Amniotic epithelial cell (primary cell): Measurements from ENCODE around the gene PTBP2.
"Not testable (repeated sequence)": the region's sequence is repeated elsewhere in the genome, so short reads cannot be mapped to it uniquely, and the experiment has no call there.

Source experiments
- DNase-seq: peaks from one replicate; pipeline ENCODE4 v3.0.0-alpha.2; 2010; ENCODE audit warnings: low read depth

The PTBP2 gene

DNA sequence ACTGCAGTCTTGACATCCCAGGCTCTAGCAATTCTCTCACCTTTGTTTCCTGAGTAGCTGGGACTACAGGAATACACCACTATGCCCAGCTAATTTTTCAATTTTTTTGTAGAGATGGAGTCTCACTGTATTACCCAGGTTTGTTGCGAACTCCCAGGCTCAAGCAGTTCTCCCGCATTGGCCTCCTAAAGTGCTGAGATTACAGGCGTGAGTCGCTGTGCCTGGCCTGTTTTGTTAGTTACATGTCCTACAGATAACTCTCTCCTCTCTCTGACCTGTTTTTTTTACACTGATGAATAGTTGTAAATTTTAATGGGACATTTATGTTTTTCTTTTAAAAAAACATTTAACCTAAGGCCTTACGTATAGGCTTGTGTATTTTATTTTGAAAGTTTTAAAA is 19.8 kb downstream of the PTBP2 start:
- DNase-seq: peak; percentile 45

GRCh38 chr1:96746440-96747420 is 25.1 kb downstream of the PTBP2 start:
- no peak for DNase-seq

- no peak for DNase-seq
Measured at GRCh38 chr1:96747565-96747964, 26.0 kb downstream of the PTBP2 start.

- DNase-seq: no peak
Measured at GRCh38 chr1:96748078-96748477, 26.5 kb downstream of the PTBP2 start.

- DNase-seq: peak; percentile 24
Measured at GRCh38 chr1:96749618-96750017, 28.0 kb downstream of the PTBP2 start.

DNA sequence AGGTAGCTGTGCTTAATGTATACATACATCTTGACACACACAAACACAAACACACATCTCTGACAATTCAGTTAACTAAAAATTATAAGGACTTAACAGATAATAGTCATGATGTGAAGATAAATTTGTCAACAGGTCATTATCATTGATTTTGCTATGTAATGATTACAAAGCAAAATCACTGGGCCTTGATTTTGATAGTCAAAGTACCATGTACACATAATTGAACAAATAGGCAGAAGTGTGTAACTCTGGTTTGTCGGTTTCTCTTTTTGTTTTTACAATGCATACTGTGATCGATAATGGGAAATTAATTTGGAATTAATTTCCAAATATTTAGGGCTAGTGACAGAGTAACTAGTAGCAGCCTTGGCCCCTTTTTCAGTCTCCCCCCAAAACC is 30.8 kb downstream of the PTBP2 start:
- no peak for DNase-seq

DNA sequence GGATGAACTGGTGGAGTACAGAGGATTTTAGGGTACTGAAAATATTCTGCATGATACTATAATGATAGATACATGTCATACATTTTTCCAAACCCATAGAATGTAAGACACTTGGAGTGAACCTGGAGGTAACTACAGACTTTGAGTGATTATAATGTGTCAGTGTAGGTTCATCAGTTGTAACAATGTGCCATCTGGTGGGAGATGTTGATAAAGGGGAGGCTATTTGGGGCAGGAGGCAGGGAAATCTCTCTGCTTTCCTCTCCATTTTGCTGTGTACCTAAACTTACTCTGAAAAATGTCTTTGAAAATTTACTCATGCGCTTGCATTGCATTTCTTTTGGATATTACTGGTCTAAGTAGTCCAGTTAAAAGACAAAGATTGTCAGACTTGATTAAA is 35.2 kb downstream of the PTBP2 start:
- DNase-seq: no peak

- not testable (repeated sequence) for DNase-seq
Measured at GRCh38 chr1:96762586-96762985, 41.0 kb downstream of the PTBP2 start.

GRCh38 chr1:96763514-96763913 is 41.9 kb downstream of the PTBP2 start:
- DNase-seq: no peak

DNA sequence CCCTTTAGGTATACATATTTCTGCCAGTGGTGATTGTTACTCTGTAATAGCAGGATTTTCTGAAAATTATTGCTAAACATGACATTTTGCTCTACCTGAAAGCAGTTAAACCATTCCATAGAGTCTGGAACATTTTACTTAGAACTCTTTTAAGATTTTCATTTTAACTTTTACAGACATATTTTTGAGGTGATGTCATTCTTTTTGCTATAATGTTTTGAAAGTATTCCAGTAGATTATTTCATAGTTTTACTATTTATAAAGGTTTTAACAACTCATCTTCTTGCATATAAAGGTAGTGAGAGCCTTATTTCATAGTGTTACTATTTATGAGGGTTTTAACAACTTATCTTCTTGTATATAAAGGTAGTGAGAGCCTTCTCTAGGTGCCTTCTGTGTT is 42.9 kb downstream of the PTBP2 start:
- DNase-seq: no peak

- peak; percentile 50 for DNase-seq
Measured at GRCh38 chr1:96771847-96772246, 50.3 kb downstream of the PTBP2 start.

DNA sequence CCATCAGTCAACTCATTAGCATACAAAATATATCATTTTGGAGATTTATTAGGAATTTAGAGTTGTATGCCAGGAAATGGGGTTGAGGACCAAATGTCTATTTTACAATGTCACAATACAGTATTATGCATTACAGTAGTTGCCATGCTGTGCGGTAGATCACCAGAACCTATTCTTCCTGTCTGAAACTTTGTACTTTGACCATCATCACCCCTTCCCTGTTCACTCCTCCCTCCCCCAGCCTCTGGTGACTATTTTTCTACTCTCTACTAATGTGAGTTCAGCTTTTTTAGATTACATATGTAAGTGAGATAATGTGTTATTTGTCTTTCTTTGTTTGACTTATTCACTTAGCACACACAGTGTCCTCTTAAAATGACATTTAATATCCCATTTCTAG is 50.8 kb downstream of the PTBP2 start:
- no peak for DNase-seq

DNA sequence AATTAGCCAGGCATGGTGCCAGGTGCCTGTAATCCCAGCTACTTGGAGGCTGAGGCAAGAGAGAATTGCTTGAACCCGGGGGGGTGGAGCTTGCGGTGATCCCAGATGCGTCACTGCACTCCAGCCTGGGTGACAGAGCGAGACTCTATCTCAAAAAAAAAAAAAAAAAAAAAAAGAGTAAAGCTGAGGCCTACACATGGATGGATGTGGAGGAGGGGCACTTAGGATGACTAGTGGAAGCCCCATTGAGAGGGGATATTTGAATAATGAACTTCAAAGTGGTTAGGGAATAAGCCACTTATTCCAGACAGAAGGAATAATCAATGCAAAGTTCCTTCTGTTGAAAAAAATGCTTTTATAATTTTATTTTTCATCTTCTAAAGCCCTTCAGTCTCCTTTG is 51.4 kb downstream of the PTBP2 start:
- no peak for DNase-seq

GRCh38 chr1:96782206-96782605 is 60.6 kb downstream of the PTBP2 start:
- DNase-seq: peak; percentile 8

DNA sequence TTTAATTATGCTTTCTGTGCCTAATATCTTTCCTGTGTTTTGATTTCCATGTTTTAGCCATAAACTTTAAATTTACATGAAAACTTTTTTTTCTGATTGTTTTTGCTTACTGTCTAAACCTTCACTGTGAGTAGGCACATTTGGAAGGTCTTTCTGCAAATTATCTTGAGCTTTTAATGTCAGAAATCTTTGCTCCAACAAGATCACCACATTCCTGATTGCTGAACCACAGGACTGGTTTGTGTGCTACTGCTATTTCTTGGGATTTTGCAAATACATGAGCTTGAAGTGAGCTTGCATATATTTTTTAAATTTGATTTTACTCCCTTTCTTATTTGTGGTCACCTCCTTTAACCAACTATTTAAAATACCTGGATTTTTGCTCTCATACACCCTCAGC is 61.3 kb downstream of the PTBP2 start:
- DNase-seq: peak; percentile 61

DNA sequence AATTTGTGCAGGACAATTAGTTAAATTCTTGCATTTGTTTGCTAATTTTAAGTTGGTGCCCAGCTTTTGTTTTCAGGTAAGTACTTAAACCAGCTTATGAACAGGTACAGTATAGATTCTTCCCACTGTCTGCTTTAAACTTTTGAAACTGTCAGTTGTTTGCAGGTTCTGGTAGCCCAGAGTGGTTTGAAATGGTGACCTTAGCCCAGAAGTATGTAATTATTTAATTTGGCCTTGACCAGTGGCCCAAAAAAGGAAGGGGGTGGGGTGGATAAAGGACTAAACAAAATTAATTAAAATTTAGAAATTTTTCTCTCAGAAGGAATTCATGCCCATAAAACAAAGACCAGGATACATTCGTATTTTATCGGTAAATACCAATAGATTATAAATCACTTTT is 69.0 kb downstream of the PTBP2 start:
- DNase-seq: no peak

GRCh38 chr1:96792220-96792619 is 70.6 kb downstream of the PTBP2 start:
- no peak for DNase-seq

DNA sequence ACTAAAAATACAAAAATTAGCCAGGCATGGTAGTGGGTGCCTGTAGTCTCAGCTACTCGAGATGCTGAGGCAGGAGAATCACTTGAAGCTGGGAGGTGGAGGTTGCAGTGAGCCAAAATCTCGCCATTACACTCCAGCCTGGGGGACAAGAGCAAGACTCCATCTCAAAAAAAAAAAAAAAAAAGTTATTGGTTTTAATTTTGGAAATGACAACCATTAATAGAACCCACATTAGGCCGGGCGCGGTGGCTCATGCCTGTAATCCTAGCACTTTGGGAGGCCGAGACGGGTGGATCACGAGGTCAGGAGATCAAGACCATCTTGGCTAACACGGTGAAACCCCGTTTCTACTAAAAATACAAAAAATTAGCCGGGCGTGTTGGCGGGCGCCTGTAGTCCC is 80.1 kb downstream of the PTBP2 start:
- DNase-seq: not testable (repeated sequence)

- DNase-seq: no peak
Measured at GRCh38 chr1:96804648-96805047, 83.1 kb downstream of the PTBP2 start.

- no peak for DNase-seq
Measured at GRCh38 chr1:96808191-96808590, 86.6 kb downstream of the PTBP2 start.

GRCh38 chr1:96815914-96816313 is 94.3 kb downstream of the PTBP2 start:
- no peak for DNase-seq

DNA sequence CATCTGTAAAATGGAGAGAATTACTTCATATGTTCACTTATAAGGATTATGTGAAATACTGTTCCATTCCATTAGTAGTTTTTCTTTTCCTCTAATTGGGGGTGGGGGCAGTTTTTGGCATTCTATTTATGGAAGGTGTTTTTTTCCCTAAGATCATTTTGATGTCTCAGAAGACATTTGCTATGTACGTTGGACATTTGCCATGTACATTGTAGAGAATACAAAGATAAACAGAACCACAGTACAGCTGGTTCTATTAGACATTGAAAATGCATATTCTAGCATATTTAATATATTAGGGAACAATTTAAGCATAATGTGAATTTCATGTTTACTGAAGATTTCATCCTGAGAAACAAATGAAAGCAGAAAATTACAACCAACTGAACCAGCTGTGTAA is 98.5 kb downstream of the PTBP2 start:
- no peak for DNase-seq

- DNase-seq: no peak
Measured at GRCh38 chr1:96820671-96821070, 99.1 kb downstream of the PTBP2 start.

DNA sequence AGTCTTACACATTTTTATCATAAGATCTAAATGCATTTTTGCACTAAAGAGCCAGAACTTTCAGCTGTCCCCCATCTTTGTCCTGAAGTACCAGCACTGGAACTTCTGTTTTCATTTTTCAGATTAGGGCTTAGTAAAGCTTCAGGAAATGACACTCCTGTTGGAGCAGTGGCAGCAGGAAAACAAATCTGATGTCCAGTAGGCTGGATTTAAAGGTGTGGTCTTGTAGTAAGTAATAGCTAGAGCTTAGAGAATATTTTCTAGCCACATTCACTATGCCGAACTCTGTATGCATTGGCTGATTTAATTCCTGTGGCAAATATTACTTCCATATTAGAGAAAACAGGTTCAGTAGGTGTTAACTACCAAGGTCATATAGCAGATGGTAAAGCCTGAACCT is 103.6 kb downstream of the PTBP2 start:
- no peak for DNase-seq
